Jurkat, Clone E6-1 (cell line): ENCODE data around the gene KCNE4.

Source experiments
- DNase-seq: peaks from one replicate; pipeline ENCODE4 v3.0.0-alpha.2; 2011; ENCODE audit warnings: low read depth, low spot score
- H3K4me3 ChIP-seq: 2 replicates; pipeline ENCODE4 v1.5.1; 2011; ENCODE audit warnings: mild to moderate bottlenecking, low read length, control low read depth, moderate library complexity

Gene KCNE4

DNA sequence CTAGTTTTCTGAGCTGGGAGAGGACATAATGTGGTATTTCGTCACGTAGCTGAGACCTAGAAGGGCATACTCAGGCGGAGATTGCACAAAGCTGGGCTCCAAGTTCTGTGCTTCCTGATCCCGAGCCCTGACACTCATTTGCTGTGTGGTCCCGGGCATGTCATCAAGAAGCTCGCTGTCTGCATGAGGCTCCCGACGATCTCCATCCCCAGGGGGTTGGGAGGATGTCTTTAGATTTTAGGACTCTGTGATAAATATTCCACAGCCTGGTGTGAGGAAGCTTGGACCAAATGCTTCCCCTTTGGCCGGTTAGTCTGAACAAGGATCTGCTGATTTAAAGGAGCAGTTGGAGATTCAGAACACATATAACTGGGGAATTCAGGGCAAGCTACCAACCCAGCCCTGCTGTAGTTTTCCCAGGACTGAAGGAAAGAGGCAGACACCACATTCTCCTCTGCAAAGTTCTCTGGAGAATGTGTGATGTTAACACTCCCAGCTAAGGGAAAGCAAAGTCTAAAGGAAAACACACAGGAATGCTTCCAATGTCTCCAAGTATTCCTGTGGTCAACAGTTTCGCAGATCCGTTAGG, 2.3 kb downstream of the KCNE4 start:
- no peak for DNase-seq
- no peak overlapping the region for H3K4me3 ChIP-seq

DNA sequence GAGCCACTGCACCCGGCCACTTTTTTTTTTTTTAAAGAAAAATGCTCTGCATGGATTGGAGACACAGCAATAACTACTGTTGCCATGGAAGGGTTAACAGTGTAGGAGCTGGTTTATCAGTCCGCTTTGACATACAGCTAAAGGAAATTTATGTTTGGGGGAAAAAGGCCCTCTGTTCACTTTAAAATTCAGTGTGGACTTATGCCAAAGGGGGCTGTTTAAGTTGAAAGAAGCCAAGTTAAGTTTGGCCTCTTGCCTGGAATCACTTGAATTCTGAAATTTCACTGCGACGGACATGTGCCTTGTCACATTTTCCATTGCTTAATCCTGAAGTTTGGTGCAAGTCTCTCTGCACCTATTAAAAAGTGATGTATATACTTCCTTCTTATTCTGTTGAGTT, 3.1 kb downstream of the KCNE4 start:
- H3K4me3 ChIP-seq: no peak overlapping the region
- no peak for DNase-seq

DNA sequence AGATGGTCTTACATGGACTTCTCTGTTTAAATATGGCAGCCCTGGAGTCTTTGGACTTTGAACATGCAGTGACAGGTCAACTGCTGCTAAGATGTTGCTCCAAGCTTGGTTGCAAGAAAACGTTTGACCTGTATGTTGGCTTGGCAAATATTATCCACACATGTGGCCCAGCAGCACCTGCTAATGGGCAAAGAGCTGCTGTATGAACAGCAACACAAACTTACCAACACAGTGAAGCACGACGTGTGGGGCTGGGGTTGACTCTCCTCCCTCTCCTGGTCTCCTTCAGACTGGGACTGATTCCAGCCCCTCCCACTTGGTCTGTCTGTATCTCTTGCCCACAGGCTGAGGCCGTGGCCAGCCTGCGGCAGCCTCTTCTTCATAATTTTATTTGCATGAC, 3.8 kb downstream of the KCNE4 start:
- H3K4me3 ChIP-seq: no peak overlapping the region
- DNase-seq: no peak

DNA sequence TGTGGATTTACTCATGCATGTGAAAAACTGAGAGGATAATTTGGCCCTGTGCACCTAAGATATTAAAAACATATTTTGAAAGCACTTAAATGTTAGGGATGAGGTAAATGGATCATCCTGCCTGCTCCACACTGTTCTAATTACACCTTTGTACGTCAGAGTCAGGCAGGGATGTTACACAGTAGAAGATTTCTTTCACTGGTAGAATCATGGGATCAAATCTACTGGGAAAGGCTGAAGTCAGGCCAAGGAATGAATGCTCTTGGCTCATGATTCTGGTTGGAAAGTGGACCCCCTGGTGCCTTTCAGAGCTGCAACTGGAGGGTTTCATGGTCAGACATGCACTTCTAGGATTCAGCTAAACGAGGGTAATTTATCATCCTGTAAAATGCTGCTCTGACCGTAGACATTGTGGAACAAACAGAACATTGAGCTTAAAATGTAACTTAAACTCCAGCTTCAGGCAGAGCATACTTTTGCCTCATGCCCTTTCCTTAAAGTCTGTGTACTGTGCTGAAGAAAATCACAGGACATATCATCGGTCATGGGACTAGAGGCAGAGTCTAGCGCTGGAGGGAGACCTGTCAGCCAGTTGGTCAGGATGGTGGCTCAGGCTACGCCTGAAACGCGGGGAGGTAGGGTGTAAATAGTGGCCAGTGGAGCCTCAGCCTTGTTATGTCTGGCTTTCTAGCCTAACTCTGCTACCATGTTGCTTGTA, 4.9 kb downstream of the KCNE4 start:
- DNase-seq: no peak
- H3K4me3 ChIP-seq: no peak overlapping the region

DNA sequence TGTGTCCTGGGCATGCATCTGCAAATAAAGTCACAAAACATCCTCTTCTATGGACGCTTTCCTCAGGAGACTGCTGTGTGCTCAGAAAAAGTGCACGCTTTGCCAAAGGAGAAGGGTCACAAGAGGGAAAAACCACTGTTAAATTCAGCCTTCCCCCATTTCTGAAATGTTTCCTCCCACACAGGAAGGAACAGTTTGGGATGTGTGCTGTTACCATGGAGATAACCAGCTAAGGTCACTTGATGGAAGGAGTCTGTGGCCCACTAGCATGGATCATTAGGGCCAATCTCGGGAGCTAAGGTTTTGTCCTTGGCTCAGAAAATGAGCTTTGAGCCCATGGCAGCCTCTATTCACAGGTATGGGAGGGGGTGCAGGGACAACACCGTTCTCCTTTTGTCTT, 5.6 kb downstream of the KCNE4 start:
- DNase-seq: no peak
- no peak overlapping the region for H3K4me3 ChIP-seq

DNA sequence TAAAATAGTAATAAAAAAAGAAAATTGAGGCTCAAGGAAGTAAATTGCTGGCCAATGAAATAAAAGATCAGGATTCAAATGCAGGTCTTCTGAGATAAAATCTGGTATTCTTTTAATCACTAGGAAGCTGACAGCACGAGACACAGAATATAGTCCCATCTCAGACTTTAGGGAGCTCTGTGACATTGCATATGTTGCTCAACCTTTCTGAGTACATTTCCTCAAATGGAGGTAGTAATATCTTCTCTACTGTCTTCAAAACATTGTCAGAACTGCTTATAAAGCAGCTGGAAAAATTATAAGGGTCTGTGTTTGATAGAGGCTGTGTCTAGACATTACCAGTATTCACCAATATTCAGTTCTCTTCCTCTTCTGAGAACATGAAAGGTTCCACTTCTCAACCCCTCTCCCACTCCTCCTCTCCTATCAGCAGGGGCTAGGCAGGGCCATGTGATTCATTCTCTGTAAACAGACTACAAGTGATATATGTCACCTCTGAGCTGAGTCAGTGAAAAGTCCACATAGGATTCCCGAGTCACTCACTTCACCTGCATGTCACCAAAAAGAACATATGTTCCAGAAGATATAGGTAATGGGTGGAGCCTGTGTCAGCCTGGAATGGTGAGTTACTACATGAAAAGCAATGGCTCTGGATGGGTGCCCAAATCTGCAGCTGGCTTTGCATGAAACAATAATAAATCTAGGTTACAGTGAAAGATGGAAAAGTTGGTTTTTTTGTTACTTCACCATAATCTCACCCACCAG, 7.1 kb downstream of the KCNE4 start:
- DNase-seq: no peak
- H3K4me3 ChIP-seq: no peak overlapping the region

DNA sequence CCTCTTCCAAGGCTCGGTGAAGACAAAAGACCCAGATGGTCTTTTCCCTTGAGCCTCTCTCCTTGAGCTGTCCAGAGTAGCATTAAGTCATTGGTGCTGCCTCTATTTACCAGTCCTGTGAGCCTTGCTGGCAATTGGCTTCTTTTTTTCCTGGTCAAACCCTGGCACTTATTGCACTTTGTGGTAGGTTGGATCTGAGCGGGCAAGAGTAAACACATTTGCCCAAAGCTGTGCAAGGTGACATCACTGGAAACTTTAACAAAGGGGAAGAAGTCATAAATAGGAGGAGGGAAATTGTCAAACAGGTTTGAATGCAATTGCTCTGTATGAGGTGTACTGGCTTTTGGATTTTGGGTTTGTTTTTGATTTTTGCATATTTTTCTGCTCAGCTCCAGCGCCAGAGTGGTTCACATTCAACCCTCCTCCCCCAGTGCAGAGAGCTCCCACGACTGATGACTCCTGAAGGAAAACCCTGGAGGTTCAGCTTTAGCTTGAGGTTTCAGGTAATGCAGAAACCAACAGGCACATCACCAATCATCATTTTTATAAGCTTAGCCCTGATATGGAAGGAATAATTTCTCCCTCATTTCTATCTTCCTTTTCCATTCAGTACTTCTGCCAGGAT, 8.3 kb downstream of the KCNE4 start:
- no peak for DNase-seq
- no peak overlapping the region for H3K4me3 ChIP-seq

DNA sequence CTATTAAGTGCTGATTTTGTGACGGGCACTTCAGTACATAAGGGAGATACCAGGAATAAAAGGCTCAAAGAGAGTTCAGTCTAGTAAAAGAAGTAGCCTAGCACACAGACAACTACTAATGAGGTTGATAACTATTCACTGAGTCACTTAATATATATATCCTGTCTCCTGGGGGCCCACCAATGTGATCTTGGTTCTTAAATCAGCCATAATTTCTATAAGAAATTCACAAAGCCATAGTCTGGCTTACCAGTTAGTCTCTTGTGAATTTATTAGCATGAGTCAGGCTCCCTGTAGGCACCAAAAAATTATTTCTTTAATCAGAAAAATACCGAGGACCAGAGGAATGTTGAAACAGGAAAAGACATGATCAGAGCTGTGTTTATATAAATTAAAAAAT, 10.4 kb downstream of the KCNE4 start:
- no peak for DNase-seq
- H3K4me3 ChIP-seq: no peak overlapping the region

DNA sequence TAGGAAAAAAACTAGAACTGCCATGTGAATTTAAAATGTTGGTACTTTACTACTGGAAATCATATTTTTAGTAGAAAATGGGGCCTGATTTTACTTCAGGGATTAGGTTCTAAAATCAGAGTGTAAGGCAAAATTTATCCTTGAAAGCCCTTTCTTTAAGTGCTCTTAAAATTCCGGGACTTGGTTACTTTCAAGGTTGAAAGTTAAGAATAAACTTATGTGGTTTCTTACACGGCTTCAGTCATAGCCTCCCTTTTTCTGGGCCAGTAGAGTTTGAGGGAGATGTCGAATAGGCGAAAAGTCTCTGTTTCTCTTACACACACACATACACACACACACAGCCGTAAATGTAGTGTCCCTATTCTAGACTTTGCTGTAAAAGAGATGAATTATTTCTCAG, 13.1 kb downstream of the KCNE4 start:
- no peak overlapping the region for H3K4me3 ChIP-seq
- no peak for DNase-seq

DNA sequence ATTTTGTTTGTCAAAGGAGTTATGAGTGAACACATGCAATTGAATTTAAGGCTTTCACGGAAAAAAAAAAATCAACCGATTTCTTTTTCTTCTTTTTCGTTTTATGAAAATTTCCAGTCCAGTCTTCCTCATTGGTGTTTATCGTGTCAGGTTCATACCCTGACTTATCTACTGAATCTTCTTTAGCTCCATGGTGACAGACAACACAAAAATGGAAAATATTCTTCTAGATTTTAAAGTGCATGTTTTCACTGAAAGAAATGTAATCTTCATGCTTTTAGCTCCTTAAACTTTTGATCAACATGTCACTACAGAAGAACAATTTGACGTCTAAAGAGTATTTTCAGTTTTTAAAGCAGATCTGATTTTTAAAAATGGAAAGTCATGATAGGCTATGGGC, 14.7 kb downstream of the KCNE4 start:
- DNase-seq: no peak
- no peak overlapping the region for H3K4me3 ChIP-seq

DNA sequence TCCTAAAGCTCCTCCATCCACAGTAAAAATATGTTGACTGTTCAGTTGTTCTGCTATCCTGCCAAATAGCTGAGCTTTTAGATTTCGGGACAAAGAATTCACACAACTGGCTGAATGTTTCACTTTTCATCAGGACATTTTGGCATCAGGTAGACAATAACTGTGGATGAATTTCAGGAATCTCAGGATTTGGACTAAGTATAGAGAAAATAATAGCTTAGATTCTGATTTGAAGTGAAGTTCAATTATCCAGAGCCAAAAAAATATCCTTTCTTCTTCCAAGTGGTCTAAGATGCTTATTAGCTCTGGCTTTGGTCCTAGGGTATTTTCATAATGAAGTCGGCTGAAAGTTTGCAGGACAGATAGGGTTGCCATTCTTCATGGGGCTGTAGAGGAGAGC, 16.1 kb downstream of the KCNE4 start:
- DNase-seq: no peak

DNA sequence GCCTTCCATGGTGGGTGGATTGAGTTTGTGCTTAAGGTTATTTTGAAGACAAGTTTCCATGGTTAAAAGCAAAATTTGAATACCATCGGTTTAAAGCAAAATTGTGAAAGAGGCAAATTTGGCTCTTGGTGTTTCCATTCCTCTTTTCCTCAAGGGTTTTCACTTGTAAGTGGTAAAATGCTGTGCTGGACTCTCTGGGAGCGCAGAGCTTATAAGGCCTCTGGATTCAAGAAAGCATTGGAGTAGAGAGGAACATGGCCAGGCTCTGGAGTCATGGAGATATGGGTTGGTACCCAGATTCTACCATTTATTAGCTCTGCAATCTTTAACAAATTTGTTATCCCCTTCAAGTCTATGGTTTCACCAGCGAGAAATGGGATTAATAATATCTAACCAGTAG, 17.5 kb downstream of the KCNE4 start:
- no peak overlapping the region for H3K4me3 ChIP-seq
- DNase-seq: no peak

More for the DNA sequence above, 16.1 kb downstream of the KCNE4 start:
- no peak overlapping the region for H3K4me3 ChIP-seq

DNA sequence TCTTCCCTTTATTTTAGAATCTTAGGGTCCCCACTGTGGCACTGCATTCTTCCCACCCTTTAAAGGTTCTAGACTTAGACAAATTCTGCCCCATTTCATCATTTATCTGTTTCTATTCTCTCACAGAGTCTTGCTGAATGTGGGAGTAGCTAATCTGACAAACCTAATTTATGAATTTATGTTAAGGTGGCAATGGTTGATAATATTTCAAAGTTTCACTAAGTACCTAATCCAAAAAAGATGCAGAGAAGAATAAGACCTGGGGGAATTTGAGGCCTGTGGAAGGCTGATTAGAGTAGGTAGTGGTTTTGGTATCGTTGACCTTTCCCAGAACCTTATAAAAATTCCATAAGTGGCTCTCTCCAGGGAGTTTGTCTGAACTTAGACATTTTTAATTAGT, 18.0 kb downstream of the KCNE4 start:
- no peak for DNase-seq
- no peak overlapping the region for H3K4me3 ChIP-seq

DNA sequence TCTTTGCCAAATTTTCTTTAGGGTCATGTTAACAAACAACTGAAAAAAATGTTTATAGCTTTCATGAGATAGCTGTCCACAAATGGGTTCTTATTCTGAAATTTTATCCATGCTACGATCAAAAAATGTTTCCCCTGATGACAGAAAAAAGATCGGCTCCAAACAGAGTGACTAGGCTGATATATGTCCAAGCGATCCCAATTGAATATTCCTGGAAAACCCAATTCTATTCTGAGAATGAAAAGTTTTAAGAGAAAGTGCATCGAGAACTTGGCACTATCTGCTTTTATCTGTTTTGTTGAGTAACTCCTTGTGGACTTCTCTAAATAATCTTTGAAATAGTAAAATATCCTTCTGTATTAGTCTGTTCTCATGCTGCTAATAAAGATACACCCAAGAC, 19.1 kb downstream of the KCNE4 start:
- DNase-seq: no peak
- no peak overlapping the region for H3K4me3 ChIP-seq

DNA sequence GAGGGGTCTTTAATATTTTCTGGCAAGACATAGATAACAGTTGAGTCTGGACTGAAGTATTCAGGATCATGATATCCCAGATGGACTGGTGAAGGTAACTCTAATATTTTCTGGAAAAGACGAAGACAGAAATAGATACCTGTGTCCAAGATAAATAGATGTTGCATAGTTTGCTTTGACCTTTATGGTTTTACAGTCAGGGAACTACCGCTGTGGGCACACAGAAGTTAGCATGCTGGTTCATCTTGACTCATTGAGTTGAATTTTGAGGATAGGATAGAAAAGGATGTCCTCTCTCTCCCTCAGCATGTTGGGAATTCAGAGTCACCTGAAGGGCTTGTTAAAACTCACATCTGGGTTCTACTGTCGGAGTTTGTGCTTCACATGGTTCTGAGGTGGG, 20.8 kb downstream of the KCNE4 start:
- no peak for DNase-seq

DNA sequence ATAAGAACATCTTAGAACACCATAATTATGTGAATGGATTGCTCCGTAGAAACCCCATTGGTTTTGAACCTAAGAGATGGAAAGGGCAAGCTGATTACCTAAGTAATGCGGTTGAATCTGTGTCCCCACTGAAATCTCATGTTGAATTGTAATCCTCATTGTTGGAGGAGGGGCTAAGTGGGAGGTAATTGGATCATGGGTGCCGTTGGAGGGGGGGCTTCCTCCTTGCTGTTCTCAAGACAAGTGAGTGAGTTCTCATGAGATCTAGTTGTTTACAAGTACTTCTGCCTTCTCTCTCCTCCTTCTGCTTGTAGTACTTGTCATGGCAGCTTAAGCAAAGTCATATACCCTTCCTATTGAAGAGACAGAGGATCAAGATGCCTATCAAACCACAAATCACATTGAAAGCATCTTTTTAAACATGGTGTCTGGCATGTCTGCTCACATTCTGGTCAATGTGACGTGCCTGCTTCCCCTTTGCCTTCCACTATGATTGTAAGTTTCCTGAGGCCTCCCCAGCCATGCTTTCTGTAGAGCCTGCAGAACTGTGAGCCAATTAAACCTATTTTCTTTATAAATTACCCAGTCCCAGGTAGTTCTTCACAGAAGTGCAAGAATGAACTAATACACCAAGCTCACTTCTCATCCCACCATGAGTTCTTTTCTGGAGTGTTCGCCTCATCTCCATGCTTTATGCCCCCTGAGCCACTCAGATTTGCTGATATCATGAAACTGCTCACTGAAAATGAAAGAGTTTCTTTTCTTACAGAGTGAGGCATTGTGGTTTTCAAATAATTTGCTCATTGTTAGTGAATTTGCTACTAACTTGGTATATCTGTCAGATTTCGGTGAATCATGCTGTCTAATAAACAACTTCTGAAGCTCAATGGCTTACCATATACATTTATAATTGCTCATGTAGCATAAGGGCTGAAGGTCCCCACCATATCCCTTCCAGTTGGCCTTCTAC, 23.6 kb downstream of the KCNE4 start:
- H3K4me3 ChIP-seq: no peak overlapping the region
- DNase-seq: no peak

More for the DNA sequence above, 20.8 kb downstream of the KCNE4 start:
- no peak overlapping the region for H3K4me3 ChIP-seq

DNA sequence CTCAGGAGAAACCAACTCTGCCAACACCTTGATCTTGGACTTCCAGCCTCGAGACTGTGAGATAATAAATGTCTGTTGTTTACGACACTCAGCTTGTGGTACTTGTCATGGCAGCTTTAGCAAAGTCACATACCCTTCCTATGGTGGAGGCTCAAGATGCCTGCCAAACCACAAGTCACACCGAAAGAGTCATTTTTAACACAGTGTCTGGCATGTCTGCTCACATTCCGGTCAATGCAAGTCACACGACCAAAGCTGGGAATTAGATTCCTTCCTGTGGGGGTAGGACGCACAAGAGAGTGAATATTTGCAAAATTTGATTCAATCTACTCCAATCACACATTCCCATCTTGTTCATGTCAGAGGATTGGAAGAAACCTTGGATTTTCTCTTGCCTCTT, 24.6 kb downstream of the KCNE4 start:
- no peak for DNase-seq
- no peak overlapping the region for H3K4me3 ChIP-seq

DNA sequence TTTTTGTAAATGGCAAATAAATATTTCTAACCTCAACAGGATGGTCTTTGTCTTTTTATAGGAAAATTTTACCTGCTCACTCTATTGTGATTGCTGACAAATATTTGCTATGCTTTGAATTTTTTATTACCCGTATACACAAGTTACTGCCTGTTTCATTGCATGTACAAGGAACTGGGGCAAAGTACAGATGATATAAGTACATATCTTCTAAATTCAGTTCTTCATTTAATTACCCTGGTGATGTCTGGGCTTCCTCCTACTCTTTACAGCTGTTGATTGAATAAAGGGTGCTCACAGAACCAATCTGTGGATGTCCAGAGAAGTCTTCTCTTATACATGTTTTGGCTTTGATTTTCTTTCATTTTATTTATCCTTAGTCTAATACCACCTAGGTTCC, 26.5 kb downstream of the KCNE4 start:
- DNase-seq: no peak
- H3K4me3 ChIP-seq: no peak overlapping the region

DNA sequence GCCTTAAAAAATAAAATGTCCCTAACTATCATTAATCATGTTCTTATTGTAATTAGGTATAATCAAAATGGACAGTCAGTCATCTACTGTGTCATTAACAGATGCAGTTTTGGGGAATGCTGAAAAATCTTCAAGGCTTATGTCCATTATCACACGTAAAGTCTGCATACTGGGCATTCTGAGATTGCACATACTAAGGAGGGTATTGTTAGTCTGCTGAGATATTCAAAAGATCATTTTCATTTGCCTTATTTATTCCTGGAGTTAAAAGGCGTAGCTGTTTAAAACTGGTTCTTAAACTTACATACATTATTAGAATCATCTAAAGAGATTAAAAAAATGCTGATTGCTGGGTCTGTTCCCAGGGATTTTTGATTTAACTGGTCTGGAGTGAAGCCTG, 27.4 kb downstream of the KCNE4 start:
- H3K4me3 ChIP-seq: no peak overlapping the region
- DNase-seq: no peak
